K562 (cell line): Measurements from ENCODE around the gene CMTR1. TPM values are rescaled to one million over a fixed set of nuclear protein-coding genes. Genes with fewer than 3 reads are reported as not detected.

Source experiments
- ELF1 ChIP-seq: fragments of 200-800 bp; sonication (Bioruptor generic); IDR thresholded peaks from 2 replicates; pipeline ENCODE4 v1.6.1; 2016; ENCODE audit warnings: missing genetic modification characterization, missing compliant biosample characterization
- FOS ChIP-seq: IDR thresholded peaks from 3 replicates; pipeline ENCODE4 v1.6.1; 2011; ENCODE audit not compliant: insufficient read length; ENCODE audit errors: extremely low read depth
- HMGN3 ChIP-seq: IDR thresholded peaks from 2 replicates; pipeline ENCODE4 v1.6.1; 2011; ENCODE audit warnings: borderline replicate concordance, low read depth, mild to moderate bottlenecking, mixed read lengths, low read length; ENCODE audit not compliant: insufficient read length; ENCODE audit errors: extremely low read depth
- KLF10 ChIP-seq: fragments of 250-450 bp; sonication (Bioruptor Pico); IDR thresholded peaks from 2 replicates; pipeline ENCODE4 v1.6.1; 2021; ENCODE audit warnings: matching md5 sums
- KLF16 ChIP-seq: IDR thresholded peaks from 2 replicates; pipeline ENCODE4 v1.6.1; 2016; ENCODE audit warnings: antibody characterized with exemption
- MEF2A ChIP-seq: IDR thresholded peaks from 2 replicates; pipeline ENCODE4 v1.6.1; 2011; ENCODE audit warnings: low read depth, mild to moderate bottlenecking, low read length, moderate library complexity; ENCODE audit not compliant: control insufficient read depth
- MYNN ChIP-seq, 2 experiments: sonication (generic); formaldehyde crosslinking in 1 of 2; IDR thresholded peaks; 2 replicates each; pipeline versions ENCODE4 v1.5.0 to v1.6.1; 2016 to 2020; ENCODE audit warnings: antibody characterized with exemption in 1 of 2, missing genetic modification reagents in 1 of 2
- RAD21 ChIP-seq, 2 experiments: fragments of 250-450 bp in 1 of 2; fragments of 450-650 bp in 1 of 2; sonication (Bioruptor Pico) in 1 of 2; formaldehyde crosslinking in 1 of 2; IDR thresholded peaks in 1 of 2; conservative IDR thresholded peaks in 1 of 2; 2 replicates each; pipeline versions ENCODE4 v1.4.0 to v1.8.0; 2020 to 2022; ENCODE audit warnings: mild to moderate bottlenecking in 2 of 2, moderate library complexity in 1 of 2
- RBM22 ChIP-seq: fragments of 200-400 bp; formaldehyde crosslinking; IDR thresholded peaks from 2 replicates; pipeline ENCODE4 v1.6.1; 2018; ENCODE audit warnings: low read length, low read depth; ENCODE audit not compliant: poor library complexity, severe bottlenecking
- SMC3 ChIP-seq: conservative IDR thresholded peaks from 2 replicates; pipeline ENCODE4 v1.6.1; 2011; ENCODE audit warnings: low read depth, low read length, improper control_type of control experiment; ENCODE audit not compliant: insufficient read depth
- STAG1 ChIP-seq: sonication (generic); formaldehyde crosslinking; IDR thresholded peaks from 2 replicates; pipeline ENCODE4 v1.5.0; 2020; ENCODE audit warnings: missing genetic modification reagents, borderline replicate concordance
- TAF7 ChIP-seq: fragments of 450-650 bp; IDR thresholded peaks from 2 replicates; pipeline ENCODE4 v1.6.1; 2016; ENCODE audit warnings: missing genetic modification characterization, missing compliant biosample characterization
- ZBTB12 ChIP-seq: fragments of 250-450 bp; sonication (Bioruptor Pico); IDR thresholded peaks from 2 replicates; pipeline ENCODE4 v1.4.0; 2020
- polyA plus RNA-seq, 8 experiments: library from polyadenylated mRNA; depleted of rRNA in 4 of 8; stranded (reverse) in 5 of 8; unstranded in 3 of 8; fragments of >200 nt; fragmentation: Nextera tagmentation in 2 of 8; fragmentation: Illumina TruSeq in 1 of 8; extraction: Ambion mirVana in 2 of 8; extraction: Trizol in 1 of 8; gene quantifications; 2 replicates each; pipeline versions ENCODE4 v1.2.1 to v1.2.3, GENCODE V29; 2011 to 2014; ENCODE audit warnings: inconsistent platforms in 1 of 8, missing spikeins in 1 of 8
- total RNA-seq, 7 experiments: library from RNA; depleted of rRNA in 6 of 7; stranded (reverse); fragments of >200 nt in 6 of 7; fragmentation: Illumina TruSeq in 2 of 7; extraction: Trizol in 2 of 7; gene quantifications; 2 replicates each; pipeline versions ENCODE4 v1.2.1 to v1.2.3, GENCODE V29; 2011 to 2021; ENCODE audit warnings: low replicate concordance in 1 of 7
- TF ChIP-seq, protein P1 (sequence below): fragments of 450-650 bp; formaldehyde crosslinking; IDR thresholded peaks from 2 replicates; pipeline ENCODE4 v1.4.0; 2020; ENCODE audit warnings: mild to moderate bottlenecking, moderate library complexity
- TF ChIP-seq, protein P2 (sequence below), 3 experiments: IDR thresholded peaks in 2 of 3; conservative IDR thresholded peaks in 1 of 3; 2 replicates each; pipeline ENCODE4 v1.5.1; 2011 to 2012; ENCODE audit warnings: low read length in 3 of 3, mild to moderate bottlenecking in 3 of 3, control low read depth in 2 of 3, improper control_type of control experiment in 1 of 3, inconsistent platforms in 1 of 3, low read depth in 1 of 3, mixed read lengths in 1 of 3, moderate library complexity in 1 of 3; ENCODE audit not compliant: insufficient read depth in 2 of 3

The CMTR1 gene
- total and polyA plus RNA-seq, 9 of the 15 experiments (the other 6 are each of a cell fraction or from before 2014, with no cell fraction given) = 2.9 to 63.5 (median 49.5) TPM

DNA sequence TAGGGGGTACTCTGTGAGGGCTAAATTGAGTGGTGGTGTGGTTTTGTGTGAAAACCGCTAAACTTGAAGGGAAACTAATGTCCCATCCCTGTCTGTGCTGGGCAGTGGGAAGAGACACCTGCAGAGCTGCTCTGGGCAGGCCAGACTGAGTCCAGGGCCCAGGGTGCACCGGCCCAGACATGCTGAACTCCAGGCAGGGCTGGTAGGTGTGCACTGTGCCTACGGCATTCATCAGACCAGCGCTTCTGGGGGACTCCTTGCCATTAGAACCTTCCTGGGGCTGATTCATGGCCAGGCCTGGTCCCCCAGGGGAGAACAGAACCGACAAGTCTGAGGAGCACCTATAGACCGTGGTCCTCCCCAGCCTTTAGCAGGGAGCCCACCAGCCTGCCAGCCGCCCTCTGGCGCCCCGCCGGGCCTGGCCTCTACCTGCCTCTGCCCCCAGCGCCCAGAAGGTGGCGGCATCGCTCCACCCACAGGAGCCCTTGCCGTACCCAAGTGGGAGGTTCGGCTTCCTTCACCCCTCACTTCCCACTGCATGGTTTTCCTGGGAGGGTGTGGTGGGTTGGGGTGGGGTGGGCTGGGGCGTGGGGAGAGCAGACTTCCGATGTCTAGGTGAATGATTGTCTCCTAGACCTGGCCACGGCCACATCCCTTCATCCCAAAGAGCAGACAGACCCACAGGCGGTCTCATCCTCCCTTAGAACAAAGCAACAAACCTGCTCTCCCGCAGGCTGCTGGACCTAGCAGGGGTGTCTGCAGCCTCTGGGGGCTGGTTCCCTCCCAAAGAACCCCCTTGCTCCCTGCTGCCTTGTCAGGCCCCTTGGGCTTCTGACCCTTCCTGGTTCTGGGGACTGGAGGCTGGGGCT, 51.1 kb downstream of the CMTR1 start (continued):
- TF ChIP-seq, protein P1, sequence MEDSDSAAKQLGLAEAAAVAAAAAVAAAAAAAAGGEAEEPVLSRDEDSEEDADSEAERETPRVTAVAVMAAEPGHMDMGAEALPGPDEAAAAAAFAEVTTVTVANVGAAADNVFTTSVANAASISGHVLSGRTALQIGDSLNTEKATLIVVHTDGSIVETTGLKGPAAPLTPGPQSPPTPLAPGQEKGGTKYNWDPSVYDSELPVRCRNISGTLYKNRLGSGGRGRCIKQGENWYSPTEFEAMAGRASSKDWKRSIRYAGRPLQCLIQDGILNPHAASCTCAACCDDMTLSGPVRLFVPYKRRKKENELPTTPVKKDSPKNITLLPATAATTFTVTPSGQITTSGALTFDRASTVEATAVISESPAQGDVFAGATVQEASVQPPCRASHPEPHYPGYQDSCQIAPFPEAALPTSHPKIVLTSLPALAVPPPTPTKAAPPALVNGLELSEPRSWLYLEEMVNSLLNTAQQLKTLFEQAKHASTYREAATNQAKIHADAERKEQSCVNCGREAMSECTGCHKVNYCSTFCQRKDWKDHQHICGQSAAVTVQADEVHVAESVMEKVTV (CRISPR knock-in tag) = peak; percentile 36; the same call in 1 of the 2 replicates
- no peak for TF ChIP-seq TAF7 (tag)
- TF ChIP-seq KLF16 = 0 out of 2 replicates have a peak, but pooled peaks have one; percentile 17
- no peak for TF ChIP-seq HMGN3
- TF ChIP-seq STAG1 (CRISPR knock-in tag) = peak; percentile 76; the same call in 1 of the 2 replicates
- TF ChIP-seq ELF1 (tag) = no peak
- TF ChIP-seq MEF2A = no peak
- no peak for TF ChIP-seq KLF10
- TF ChIP-seq FOS = no peak
- peak; percentile 71 to 87 for TF ChIP-seq RAD21 (CRISPR knock-in tag; conservative IDR thresholded peaks at IDR 0.05 in 1 of 2, IDR thresholded peaks at IDR 0.05 in 1 of 2)
- TF ChIP-seq, protein P2, sequence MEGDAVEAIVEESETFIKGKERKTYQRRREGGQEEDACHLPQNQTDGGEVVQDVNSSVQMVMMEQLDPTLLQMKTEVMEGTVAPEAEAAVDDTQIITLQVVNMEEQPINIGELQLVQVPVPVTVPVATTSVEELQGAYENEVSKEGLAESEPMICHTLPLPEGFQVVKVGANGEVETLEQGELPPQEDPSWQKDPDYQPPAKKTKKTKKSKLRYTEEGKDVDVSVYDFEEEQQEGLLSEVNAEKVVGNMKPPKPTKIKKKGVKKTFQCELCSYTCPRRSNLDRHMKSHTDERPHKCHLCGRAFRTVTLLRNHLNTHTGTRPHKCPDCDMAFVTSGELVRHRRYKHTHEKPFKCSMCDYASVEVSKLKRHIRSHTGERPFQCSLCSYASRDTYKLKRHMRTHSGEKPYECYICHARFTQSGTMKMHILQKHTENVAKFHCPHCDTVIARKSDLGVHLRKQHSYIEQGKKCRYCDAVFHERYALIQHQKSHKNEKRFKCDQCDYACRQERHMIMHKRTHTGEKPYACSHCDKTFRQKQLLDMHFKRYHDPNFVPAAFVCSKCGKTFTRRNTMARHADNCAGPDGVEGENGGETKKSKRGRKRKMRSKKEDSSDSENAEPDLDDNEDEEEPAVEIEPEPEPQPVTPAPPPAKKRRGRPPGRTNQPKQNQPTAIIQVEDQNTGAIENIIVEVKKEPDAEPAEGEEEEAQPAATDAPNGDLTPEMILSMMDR (IDR thresholded peaks at IDR 0.05 in 2 of 3, conservative IDR thresholded peaks at IDR 0.05 in 1 of 3; ENCODE audit: insufficient read depth in 2 of 3, low read depth in 1 of 3, low read length in 3 of 3) = peak; percentile 83 to 98 (median 96)
- TF ChIP-seq SMC3 = peak; percentile 93
- peak; percentile 28 for TF ChIP-seq RBM22
- TF ChIP-seq MYNN (IDR thresholded peaks at IDR 0.05) = peak; percentile 69; the same call in 1 of the 2 replicates
- no peak for TF ChIP-seq MYNN (CRISPR knock-in tag; IDR thresholded peaks at IDR 0.05)
- TF ChIP-seq ZBTB12 (CRISPR knock-in tag) = no peak
